Esophagus muscularis mucosa (tissue), 4 donors: ENCODE data around the gene CMTM3.

Experiments used
- EP300 ChIP-seq: sonication (generic); formaldehyde crosslinking; IDR thresholded peaks from one replicate; pipeline ENCODE4 v1.6.1; 2017; ENCODE audit warnings: antibody characterized with exemption
- POLR2A ChIP-seq: fragments of 450-650 bp; IDR thresholded peaks from one replicate; pipeline ENCODE4 v1.6.1; 2017; ENCODE audit warnings: antibody characterized with exemption, moderate library complexity, mild to moderate bottlenecking, low read depth
- POLR2AphosphoS5 ChIP-seq, 2 donors: sonication (generic); formaldehyde crosslinking; IDR thresholded peaks; one replicate each; pipeline ENCODE4 v1.6.1; 2017; ENCODE audit warnings: antibody characterized with exemption in 2 of 2
- TF ChIP-seq, protein P1 (sequence below), 3 experiments: fragments of 200-600 bp in 2 of 3; fragments of 450-650 bp in 1 of 3; sonication (generic) in 2 of 3; IDR thresholded peaks; one replicate each; pipeline ENCODE4 v1.5.1; 2017 to 2019; ENCODE audit warnings: antibody characterized with exemption in 3 of 3, mild to moderate bottlenecking in 2 of 3, moderate library complexity in 1 of 3

DNA sequence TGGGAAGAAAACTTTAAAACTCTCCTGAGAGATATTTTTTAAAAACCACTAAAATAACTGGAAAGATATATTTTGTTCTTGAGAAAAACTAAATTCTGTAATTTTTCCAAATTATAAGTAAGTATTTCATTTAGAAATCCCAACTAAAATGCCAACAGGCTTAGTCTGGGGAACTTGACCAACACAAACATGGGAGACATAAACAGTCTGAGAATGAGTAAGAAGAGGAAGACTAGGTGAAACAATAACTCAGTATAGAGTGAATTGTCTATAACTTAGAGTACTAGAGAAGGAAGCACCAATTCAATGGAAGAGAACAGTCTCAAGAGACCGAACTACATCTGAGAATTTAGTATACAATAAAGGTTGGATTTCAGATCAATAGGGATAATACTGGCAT, 35.4 kb upstream of the CMTM3 start:
- TF ChIP-seq POLR2A (no peak), POLR2AphosphoS5 (IDR thresholded peaks at IDR 0.05) (no peak), EP300 (no peak)
- TF ChIP-seq, protein P1, sequence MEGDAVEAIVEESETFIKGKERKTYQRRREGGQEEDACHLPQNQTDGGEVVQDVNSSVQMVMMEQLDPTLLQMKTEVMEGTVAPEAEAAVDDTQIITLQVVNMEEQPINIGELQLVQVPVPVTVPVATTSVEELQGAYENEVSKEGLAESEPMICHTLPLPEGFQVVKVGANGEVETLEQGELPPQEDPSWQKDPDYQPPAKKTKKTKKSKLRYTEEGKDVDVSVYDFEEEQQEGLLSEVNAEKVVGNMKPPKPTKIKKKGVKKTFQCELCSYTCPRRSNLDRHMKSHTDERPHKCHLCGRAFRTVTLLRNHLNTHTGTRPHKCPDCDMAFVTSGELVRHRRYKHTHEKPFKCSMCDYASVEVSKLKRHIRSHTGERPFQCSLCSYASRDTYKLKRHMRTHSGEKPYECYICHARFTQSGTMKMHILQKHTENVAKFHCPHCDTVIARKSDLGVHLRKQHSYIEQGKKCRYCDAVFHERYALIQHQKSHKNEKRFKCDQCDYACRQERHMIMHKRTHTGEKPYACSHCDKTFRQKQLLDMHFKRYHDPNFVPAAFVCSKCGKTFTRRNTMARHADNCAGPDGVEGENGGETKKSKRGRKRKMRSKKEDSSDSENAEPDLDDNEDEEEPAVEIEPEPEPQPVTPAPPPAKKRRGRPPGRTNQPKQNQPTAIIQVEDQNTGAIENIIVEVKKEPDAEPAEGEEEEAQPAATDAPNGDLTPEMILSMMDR (IDR thresholded peaks at IDR 0.05) = no peak
